Ascending aorta (tissue), 2 donors: ENCODE measurements around the gene FBXO31. TPM values are rescaled to one million over a fixed set of nuclear protein-coding genes. Genes with fewer than 3 reads are reported as not detected.

Source experiments
- DNase-seq, 2 donors: peaks; one replicate each; pipeline ENCODE4 v3.0.0-alpha.2; 2019; ENCODE audit warnings: low spot score in 2 of 2
- H3K27ac ChIP-seq, 2 donors: fragments of 200-600 bp; sonication (generic); one replicate each; pipeline ENCODE4 v1.5.1; 2016 to 2017; ENCODE audit warnings: mild to moderate bottlenecking in 1 of 2
- H3K27me3 ChIP-seq: fragments of 200-600 bp; sonication (generic); one replicate; pipeline ENCODE4 v1.5.1; 2017
- H3K36me3 ChIP-seq, 2 donors: fragments of 200-600 bp; sonication (generic); one replicate each; pipeline ENCODE4 v1.5.1; 2016
- H3K4me1 ChIP-seq, 2 donors: fragments of 200-600 bp; sonication (generic); one replicate each; pipeline ENCODE4 v1.5.1; 2016 to 2017; ENCODE audit warnings: mild to moderate bottlenecking in 1 of 2
- H3K4me3 ChIP-seq, 2 donors: fragments of 200-600 bp; sonication (generic); one replicate each; pipeline ENCODE4 v1.5.1; 2016 to 2017; ENCODE audit warnings: mild to moderate bottlenecking in 1 of 2
- H3K9me3 ChIP-seq, 2 donors: fragments of 200-600 bp; sonication (generic); one replicate each; pipeline ENCODE4 v1.5.1; 2016
- intact Hi-C: fragments of 100-400 bp; cut with DNase I; formaldehyde crosslinking; loops from one replicate; pipeline ENCODE4 v1.15.1; 2023
- total RNA-seq: library from RNA; depleted of rRNA; stranded (reverse); fragments of >200 nt; gene quantifications from one replicate; pipeline ENCODE4 v1.1.0, GENCODE V29; 2016
- TF ChIP-seq, protein P1 (sequence below), 3 experiments: fragments of 200-600 bp in 2 of 3; fragments of 450-650 bp in 1 of 3; sonication (generic) in 2 of 3; IDR thresholded peaks; one replicate each; pipeline ENCODE4 v1.5.1; 2016 to 2019; ENCODE audit warnings: antibody characterized with exemption in 3 of 3, mild to moderate bottlenecking in 1 of 3, moderate library complexity in 1 of 3

The FBXO31 gene
- total RNA-seq, 1 donor from 2014 or later: 224 TPM

DNA sequence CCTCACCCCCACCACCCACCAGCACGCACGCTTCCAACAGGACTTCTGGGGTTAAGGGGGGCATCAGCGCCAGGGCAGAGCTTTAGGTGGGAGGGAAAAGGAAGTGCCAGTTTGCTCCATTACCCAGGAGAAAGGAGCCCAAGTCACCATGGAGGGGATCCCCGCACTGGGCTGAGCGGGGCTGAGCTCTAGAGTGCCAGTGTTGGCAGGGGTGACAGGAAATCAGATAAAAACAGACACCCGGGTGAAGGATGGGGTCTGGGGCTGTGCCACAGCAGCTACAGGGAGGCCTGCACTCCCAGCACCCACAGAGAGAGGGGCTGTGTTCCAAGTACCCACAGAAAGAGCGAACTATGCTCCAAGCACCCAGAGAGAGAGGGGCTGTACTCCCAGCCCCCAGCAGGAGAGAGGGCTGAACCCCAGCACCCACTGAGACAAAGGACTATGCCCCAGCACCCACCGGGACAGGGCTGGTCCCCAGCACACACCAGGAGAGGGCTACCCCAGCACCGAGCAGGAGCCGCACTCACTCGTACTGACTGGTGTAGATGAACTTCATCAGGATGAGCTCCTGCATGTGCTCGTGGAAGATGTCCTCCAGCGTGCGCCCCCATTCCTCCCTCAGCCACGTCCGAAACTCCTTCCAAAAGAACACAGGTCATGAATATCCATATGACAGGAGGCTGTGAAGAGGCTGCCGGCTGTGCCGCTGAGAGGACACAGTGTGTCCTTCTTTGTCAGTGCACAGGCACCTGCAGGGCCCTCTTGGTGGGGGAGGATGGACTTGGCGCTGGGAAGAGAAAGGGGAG, 47.7 kb downstream of the FBXO31 start:
- TF ChIP-seq, protein P1, sequence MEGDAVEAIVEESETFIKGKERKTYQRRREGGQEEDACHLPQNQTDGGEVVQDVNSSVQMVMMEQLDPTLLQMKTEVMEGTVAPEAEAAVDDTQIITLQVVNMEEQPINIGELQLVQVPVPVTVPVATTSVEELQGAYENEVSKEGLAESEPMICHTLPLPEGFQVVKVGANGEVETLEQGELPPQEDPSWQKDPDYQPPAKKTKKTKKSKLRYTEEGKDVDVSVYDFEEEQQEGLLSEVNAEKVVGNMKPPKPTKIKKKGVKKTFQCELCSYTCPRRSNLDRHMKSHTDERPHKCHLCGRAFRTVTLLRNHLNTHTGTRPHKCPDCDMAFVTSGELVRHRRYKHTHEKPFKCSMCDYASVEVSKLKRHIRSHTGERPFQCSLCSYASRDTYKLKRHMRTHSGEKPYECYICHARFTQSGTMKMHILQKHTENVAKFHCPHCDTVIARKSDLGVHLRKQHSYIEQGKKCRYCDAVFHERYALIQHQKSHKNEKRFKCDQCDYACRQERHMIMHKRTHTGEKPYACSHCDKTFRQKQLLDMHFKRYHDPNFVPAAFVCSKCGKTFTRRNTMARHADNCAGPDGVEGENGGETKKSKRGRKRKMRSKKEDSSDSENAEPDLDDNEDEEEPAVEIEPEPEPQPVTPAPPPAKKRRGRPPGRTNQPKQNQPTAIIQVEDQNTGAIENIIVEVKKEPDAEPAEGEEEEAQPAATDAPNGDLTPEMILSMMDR (IDR thresholded peaks at IDR 0.05): no peak
- intact Hi-C loops: no loop called here
- Histone ChIP-seq H3K9me3 (no peaks in the 10 kb centered on the region), H3K27me3 (no peaks in the 10 kb centered on the region), H3K4me3 (no peak overlapping the region), H3K36me3 (peaks cover 60 to 79% of the 10 kb centered on the region in 2 donors), H3K27ac (no peak overlapping the region), H3K4me1 (no peaks in the 10 kb centered on the region)
- DNase-seq: no peak

DNA sequence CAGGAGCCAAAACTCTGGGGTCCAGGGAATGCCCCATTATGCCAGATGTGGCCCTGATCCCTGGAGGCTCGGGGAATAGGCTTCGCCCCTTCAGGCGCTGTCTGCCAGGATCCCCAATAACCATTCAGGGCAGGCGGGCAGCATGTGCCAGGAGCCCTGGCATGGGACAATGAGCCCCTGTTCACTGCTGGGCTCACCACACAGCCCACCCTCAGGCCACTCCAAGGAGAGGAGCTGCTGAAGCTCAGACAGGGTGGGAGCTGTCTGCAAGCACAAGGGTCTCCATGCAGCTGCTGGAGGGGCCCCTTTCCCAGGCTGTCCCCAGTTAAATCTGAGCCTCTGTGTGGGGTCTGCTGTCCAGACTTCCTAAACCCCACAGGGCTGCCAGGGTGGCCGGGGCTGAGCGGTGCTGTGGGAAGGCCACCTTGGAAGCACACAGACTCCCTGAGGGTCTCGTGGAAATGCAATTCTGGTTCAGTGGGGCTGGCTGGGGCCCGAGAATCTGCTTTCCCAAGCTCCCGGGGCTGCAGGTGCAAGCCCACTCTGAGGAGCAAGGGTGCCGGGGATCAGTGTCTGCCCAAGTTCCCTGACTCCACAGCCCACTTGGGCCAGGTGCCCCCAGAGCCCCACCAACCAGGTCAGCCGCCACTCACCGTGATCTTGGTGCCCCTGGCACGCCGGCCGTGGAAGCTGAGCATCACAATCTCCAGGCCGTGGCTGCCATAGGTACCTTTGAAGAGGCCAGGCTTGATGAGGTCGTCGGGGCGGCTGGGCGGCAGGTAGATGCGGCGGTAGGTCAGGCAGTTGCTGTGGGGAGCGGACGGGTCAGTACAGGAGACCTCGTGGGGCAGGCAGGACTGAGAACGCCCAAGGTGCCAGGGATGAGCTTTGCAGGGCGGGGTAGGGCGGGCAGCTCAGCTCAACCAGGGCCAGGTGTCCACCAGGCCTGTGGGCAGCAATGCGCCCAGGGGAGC, 48.6 kb downstream of the FBXO31 start:
- TF ChIP-seq, protein P1 (IDR thresholded peaks at IDR 0.05): no peak
- Histone ChIP-seq H3K4me1 (no peaks in the 10 kb centered on the region), H3K36me3 (peaks cover 69 to 82% of the 10 kb centered on the region in 2 donors), H3K9me3 (no peaks in the 10 kb centered on the region), H3K27ac (no peak overlapping the region), H3K27me3 (no peaks in the 10 kb centered on the region), H3K4me3 (no peak overlapping the region)
- intact Hi-C loops: no loop called here
- no peak for DNase-seq

DNA sequence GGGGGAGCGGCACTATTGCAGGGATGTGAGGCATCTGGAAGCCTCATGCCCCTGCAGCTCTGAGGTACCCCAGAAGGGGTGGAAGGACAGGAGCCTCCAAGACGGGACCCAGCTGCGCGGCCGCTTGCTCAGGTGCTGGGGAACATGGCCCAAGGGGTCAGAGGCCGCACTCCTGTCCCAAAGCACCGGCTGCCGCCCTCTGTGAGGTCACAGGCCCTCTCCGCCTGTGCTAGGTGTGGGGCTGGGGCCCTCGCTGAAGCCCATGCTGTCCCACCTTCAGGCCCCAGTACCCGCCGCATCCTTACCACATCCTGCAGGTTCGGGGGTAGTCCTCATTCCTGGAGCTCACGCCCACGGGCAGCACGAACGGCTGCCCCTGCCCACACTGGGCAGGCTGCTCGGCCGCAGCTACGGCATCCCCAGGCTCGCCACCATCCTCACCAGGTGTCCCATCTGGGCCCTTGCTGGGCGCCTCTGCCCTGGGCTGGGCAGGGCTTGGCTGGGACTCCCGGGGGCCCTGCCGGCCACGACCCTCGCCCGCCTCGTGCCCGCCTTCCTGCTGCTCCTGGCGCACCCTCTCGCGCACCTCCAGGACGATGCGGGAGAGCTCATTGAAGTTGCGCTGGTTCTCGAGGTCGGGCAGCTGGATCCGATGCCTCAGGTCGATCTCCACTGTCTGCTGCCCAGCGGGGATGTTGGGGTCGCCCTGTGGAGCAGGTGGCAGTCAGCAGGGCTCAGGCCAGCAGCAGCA, 49.8 kb downstream of the FBXO31 start:
- Histone ChIP-seq H3K9me3 (no peaks in the 10 kb centered on the region), H3K36me3 (peaks cover 74 to 81% of the 10 kb centered on the region in 2 donors), H3K27ac (no peak overlapping the region), H3K4me3 (no peak overlapping the region), H3K27me3 (no peaks in the 10 kb centered on the region), H3K4me1 (no peaks in the 10 kb centered on the region)
- intact Hi-C loops: no loop called here
- no peak for DNase-seq
- TF ChIP-seq, protein P1 (IDR thresholded peaks at IDR 0.05): no peak

DNA sequence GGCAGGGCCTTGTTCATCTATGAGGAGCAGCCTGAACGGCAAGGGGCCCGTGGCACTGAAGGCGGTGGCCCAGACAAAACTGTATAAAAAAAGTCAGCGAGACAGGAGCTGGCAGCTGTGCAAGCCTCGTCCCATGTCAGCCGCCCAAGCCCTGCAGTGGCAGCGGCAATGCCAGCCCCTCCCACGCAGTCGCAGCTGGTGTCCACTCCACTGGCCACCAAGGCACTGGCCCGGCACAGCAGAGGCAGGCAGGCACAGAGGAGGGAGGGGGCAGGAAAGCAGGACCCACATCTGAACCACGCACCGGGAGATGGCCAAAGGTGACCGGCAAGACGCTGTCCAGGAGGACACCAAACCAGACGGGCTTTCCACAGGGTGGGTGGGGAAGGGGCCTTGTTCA, 50.5 kb downstream of the FBXO31 start:
- Histone ChIP-seq H3K4me1 (no peaks in the 10 kb centered on the region), H3K4me3 (no peak overlapping the region), H3K9me3 (no peaks in the 10 kb centered on the region), H3K27ac (no peak overlapping the region), H3K27me3 (no peaks in the 10 kb centered on the region), H3K36me3 (peaks cover 75 to 82% of the 10 kb centered on the region in 2 donors)
- TF ChIP-seq, protein P1 (IDR thresholded peaks at IDR 0.05): no peak
- no peak for DNase-seq
- intact Hi-C loops: no loop called here

DNA sequence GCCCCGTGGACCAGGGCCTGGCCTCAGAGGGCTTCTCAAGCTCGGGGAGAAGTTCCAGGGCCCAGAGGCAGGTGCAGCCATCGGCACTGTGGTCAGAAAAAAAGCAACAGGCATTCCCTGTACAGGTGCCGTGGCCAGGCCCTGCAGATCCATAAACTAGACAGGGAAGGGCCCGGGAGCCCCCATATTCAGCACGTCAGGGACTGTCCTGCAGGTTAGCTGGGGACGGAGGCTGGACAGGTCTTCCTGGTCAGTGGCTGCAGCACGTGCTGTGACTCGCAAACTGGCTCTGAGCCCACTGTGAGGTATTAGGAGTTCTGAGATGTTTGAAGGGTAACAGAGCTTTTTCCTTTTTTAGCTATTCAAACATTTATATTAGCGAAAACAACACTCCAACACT, 51.4 kb downstream of the FBXO31 start:
- H3K36me3 ChIP-seq: peaks cover 69 to 80% of the 10 kb centered on the region in 2 donors
- intact Hi-C loops: no loop called here
- no peak overlapping the region for H3K27ac ChIP-seq
- no peak for DNase-seq
- H3K4me1 ChIP-seq: no peaks in the 10 kb centered on the region
- H3K27me3 ChIP-seq: no peaks in the 10 kb centered on the region
- no peak overlapping the region for H3K4me3 ChIP-seq
- no peaks in the 10 kb centered on the region for H3K9me3 ChIP-seq
- TF ChIP-seq, protein P1 (IDR thresholded peaks at IDR 0.05): no peak
